ENCODE data around the gene NAGA.
"Not testable (repeated sequence)": the region's sequence is repeated elsewhere in the genome, so short reads cannot be mapped to it uniquely, and the experiment has no call there.

NAGA gene

GRCh38 chr22:42070517-42071422 is at the start of gene NAGA:
Gene NAGA, minus strand, starts transcription at chr22:42070812. Its CDS starts 515 bp downstream, at chr22:42070297.
- peak; percentile 99 for FAIRE-seq
- peak; percentile 97 for DNase-seq (ENCODE audit: insufficient read length, low spot score)

DNA sequence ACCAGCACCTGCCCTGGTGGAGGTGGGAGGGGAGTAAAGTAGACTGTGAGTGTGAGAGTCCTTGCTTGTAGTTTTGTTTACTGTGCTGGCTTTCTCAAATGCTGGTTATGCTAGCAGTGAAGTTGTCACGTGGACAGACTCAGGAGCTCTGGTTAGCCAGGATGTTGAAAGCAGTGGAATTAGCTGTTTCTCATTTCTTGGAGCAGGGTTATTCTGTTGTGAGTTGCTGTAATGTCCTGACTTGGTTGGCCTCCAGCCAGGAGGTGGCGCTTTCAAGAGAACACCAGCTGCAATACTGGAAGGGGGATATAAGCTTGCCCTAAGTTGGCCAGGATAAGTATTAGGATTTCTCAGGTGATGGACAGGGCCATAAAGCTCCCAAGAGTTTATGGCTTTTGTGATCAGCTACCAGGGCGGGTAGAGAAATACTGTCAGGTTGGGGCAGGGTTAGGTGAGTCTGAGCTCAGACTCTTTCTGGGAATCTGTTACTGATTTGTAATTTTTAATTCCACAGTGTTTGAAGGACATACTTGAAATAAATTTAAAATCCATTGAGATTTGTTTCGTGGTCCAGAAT is 46.3 kb upstream of the NAGA start:
- no peak for FAIRE-seq
- no peak for DNase-seq (ENCODE audit: insufficient read length, low spot score)

DNA sequence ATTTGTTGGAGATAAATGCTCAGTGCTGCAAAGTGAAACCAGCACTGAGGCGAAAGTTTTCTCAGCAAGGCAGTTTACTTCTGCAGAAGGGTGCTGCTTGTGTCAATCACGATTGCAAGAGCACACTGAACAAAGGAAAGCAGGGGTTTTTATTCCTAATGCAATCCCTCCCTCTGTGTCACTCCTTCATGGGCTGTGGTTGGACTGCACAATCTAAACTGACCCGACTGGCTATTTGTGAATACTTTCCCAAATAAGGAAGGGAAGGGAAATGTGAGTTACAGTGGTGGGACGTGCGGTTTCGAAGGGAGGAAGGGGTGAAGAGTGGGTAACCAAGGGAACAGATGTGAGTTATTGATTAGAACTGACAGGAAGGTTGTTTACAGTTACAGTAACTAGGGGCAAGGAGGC is 44.8 kb upstream of the NAGA start:
- not testable (repeated sequence) for FAIRE-seq; DNase-seq (ENCODE audit: insufficient read length, low spot score)

DNA sequence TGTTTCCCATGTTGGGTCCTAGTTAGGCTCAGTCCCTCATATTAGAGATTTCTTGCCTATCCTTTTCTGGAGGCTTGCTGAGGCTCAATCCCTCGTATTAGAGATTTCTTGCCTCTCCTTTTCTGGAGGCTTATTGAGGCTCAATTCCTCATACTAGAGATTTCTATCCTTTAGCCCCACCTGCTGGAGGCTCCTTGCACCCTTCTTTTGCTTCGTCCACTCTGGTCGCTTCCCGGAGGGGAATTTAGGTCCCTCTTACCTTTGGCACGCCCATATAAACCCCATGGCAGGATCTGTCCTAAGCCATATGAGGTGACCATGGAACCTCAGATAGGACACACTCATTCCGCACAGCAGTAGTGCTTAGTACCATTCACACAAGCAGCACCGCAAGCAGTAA is 44.1 kb upstream of the NAGA start:
- no peak for DNase-seq (ENCODE audit: insufficient read length, low spot score)
- FAIRE-seq: no peak

DNA sequence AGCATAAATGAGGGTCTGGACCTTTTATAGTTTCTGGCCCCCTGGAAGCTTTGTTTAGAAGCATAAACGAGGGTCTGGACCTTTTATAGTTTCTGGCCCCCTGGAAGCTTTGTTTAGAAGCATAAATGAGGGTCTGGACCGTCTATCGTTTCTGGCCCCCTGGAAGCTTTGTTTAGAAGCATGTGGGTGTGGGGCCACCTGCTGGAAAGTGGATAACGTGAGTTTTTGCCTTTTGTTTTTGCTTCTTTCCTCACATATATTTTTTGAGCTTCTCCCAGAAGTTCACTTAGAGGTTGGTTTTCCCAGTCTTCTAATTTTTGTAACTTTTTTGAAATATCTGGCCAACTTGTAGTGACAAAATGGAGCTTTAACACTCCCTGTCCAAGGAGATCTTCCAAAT is 42.2 kb upstream of the NAGA start:
- FAIRE-seq; DNase-seq (ENCODE audit: insufficient read length, low spot score): not testable (repeated sequence)

DNA sequence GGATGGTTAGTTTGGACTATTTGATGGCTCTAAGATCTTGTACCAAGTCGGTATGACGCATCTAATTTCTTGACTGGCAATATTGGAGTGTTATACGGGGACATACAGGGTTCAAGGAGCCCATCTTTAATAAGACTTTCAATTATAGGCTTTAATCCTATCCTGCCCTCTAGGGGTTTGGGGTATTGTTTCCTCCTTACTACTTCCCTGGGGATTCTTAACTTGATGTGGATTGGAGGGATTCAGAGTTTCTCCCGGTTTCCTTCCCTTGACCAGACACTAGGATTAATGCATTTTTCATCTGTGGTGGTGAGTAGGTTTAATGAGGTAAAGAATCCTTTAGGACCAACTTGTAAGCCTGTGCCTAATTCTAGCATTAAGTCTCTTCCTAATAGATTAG is 41.2 kb upstream of the NAGA start:
- DNase-seq (ENCODE audit: insufficient read length, low spot score) (no peak), FAIRE-seq (no peak)

- DNase-seq (ENCODE audit: insufficient read length, low spot score) (no peak), FAIRE-seq (no peak)
These were observed 38.2 kb upstream of the NAGA start for GRCh38 chr22:42108848-42109247.

DNA sequence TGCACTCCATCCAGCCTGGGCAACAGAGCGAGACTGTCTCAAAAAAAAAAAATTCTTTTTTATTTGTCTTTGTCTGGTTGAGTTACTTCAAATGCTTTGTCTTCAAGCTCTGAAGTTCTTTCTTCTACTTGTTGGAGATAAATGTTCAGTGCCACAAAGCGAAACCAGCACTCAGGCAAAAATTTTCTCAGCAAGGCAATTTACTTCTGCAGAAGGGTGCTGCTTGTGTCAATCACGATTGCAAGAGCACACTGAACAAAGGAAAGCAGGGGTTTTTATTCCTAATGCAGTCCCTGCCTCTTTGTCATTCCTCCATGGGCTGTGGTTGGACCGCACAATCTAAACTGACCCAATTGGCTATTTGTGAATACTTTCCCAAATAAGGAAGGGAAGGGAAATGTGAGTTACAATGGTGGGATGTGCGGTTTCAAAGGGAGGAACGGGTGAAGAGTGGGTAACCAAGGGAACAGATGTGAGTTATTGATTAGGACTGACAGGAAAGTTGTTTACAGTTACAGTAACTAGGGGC is 33.8 kb upstream of the NAGA start:
- DNase-seq (ENCODE audit: insufficient read length, low spot score); FAIRE-seq: not testable (repeated sequence)

DNA sequence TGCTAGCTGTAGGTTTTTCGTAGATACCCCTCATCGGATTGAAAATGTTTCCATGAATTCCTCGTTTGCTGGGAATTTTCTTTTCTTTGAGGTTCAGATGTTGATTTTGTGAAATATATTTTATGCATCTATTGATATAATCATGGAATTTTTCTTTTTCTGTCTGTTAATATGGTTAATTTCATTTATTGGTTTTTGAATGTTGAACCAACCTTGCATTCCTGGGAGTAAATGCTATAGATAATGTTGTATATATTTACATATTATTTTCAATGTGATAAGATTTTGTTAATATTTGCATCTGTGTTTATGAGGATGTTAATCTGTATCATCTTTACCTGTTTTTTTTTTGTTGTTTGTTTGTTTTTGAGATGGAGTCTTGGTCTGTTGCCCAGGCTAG is 30.6 kb upstream of the NAGA start:
- FAIRE-seq (no peak), DNase-seq (ENCODE audit: insufficient read length, low spot score) (no peak)

GRCh38 chr22:42091455-42091782 is 20.8 kb upstream of the NAGA start:
- DNase-seq (ENCODE audit: insufficient read length, low spot score) (no peak), FAIRE-seq (peak; percentile 71)

- peak; percentile 92 for DNase-seq (ENCODE audit: insufficient read length, low spot score)
- peak; percentile 99 for FAIRE-seq
These were observed 20.2 kb upstream of the NAGA start, which contains the start of gene NDUFA6 for GRCh38 chr22:42090596-42091454. Gene NDUFA6, minus strand, starts transcription at chr22:42090772. Its CDS starts 28 bp downstream, at chr22:42090744.

DNA sequence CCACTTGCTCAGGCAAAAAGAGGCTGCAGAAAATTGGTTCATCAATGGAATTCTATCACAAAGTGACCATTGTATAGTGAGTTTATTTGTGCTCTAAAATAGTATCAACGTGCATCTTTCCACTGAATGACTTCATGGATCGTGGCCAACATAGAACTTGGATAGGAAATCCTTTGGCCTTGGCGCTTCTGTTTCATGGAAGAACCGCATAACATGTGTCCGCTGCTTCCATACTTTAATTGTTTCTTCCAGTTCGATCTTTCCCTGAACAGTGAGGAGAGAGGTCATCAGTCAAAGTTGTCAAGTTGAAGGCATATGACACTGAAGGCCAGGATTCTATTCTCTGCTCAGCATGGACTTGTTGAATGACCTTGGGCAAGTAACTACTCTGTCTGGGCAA is 15.4 kb upstream of the NAGA start:
- no peak for FAIRE-seq

GRCh38 chr22:42084874-42085273 is 14.3 kb upstream of the NAGA start:
- DNase-seq (ENCODE audit: insufficient read length, low spot score) (no peak), FAIRE-seq (no peak)

More for the DNA sequence above, 15.4 kb upstream of the NAGA start:
- DNase-seq (ENCODE audit: insufficient read length, low spot score): no peak

DNA sequence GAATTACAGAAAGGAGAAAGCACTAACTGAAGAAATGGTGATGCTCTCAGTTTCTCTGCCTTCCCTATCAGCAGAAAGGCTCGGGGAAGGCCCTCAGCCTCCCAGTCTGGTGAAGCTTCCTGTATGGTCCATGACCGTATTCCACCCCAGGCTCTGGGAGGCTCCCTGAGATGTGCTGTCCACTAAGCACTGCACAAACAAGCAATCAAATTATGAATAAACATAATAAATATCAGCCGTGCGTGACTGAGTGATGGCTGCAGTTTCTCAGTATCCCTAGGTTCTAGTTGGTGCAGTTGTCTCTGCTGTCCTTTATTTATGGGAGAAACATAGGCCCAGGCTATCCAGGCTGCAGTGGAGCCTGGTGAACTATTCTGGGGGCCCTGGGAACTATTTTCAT is 12.5 kb upstream of the NAGA start:
- no peak for FAIRE-seq
- DNase-seq (ENCODE audit: insufficient read length, low spot score): no peak

DNA sequence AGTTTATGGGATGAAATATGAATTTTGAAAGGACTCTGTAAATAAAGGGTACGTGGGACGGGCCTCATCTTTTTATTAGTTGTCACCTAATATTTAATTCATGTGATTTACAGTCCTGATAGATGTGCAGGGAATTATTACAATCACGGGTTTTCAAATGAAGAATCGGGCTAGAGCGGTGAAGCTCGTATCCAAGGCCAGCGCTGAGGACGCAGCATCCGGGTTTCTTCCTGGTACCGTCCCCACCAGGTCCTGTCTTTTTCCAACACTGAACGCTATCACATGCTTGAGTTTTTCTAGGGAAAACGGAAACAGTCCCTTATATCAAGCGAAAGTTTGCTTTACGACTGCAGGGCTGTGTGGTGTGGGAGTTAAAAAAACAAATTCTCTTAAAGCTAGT is 9.7 kb upstream of the NAGA start:
- DNase-seq (ENCODE audit: insufficient read length, low spot score): no peak
- FAIRE-seq: no peak

DNA sequence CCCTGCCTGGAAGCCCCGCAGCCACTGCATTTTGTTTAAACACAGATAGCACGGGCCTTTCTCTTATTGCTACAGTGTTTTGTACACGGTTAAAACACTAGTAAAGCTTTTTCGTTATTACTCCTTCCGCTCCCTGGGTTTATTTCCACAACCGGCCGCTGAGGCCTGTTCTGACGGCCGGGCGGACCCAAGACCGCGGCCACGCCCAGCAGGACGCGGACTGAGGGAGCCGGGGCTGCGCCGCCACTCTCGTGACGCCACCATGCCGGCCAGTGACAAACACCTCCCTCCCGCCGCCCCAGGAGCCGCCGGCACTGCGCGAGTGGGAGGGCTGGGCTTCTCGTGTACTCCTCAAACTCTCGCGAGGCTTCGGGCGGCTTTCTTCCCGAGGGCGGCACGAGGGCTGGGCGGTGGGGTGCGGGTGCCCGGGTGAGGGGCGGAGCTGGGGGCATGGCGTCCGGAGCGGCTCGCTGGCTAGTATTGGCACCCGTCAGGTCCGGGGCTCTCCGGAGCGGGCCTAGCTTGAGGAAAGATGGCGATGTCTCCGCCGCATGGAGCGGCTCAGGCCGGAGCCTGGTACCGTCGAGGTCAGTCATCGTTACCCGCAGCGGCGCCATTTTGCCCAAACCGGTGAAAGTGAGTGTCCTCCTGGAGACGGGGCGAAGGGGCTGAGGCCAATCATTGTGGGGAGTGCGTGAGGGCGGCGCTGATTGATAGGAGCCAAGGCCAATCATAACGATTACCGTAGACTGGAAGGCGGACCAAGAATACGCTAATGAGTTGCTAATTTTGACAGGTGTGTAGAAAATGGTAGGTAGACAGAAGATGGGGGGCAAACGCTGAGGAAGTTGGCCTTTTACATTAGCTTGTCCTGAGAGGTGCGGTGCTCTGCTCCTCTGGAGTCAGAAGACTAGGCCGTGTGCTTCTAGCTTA is 9.0 kb upstream of the NAGA start, which contains the start of gene SMDT1:
SMDT1 (plus strand) TSS at position 382 of the 933 bp plus-strand sequence; CDS start at position 451, 69 bp downstream.
- FAIRE-seq: peak; percentile 100

DNA sequence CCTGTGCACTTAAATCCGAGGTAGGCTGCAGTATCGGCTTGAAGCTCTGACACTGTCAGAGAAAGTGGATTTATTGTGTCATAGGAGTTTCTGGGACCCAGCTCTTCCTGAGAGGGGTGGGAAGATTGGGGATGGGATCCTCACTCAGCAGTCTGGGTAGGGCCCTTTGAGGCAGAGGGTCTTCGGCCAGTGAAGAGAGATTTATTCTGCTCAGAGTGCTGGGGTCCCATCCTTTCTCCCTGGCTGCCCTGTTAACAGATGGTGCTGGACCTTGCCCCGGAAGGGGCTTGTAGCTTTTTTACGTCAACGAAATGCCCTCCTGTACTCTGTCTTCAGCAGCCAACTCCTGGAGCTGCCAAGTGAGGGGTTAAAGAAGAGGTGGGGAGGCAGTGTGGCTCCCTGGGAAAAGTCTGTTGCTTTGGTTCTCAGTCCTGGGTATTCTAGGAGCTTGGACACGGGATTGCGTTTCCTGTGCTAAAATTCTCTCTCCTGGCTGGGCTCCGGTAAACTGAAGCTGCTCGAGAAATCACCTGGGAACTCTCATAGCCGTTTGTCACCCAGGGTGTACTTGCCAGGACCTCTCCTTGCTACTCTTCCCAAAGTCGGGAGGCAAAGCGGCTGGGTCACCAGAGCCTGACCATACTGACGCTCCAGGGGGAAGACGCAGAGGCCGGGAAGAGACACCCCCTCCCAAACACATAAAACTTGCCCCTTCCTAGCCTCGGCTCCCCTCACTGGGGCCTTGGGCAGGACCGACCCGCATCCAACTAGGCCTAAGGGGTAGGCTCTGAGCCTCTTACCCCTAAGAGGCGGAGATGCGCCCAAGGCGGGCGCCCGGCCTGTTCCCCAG is 8.1 kb upstream of the NAGA start:
- no peak for DNase-seq (ENCODE audit: insufficient read length, low spot score)
- peak; percentile 64 for FAIRE-seq

More for the DNA sequence above, 9.0 kb upstream of the NAGA start, which contains the start of gene SMDT1:
- peak; percentile 94 for DNase-seq (ENCODE audit: insufficient read length, low spot score)

DNA sequence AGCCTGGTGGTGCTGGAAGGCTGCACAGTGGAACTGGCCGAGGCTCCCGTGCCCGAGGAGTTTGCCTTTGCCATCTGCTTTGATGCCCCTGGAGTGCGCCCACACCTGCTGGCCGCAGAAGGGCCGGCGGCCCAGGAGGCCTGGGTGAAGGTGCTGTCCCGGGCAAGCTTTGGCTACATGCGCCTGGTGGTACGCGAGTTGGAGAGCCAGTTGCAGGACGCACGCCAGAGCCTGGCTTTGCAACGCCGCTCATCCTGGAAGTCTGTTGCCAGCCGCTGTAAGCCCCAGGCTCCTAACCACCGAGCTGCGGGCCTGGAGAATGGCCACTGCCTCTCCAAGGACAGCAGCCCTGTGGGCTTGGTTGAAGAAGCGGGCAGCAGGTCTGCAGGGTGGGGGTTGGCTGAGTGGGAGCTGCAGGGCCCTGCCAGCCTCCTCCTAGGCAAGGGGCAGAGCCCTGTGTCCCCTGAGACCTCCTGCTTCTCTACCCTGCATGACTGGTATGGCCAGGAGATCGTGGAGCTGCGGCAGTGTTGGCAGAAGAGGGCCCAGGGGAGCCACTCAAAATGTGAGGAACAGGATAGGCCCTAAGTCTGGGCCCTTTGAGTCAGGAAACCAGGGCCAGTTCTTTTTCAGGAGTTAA is 7.0 kb upstream of the NAGA start:
- DNase-seq (ENCODE audit: insufficient read length, low spot score) (no peak), FAIRE-seq (no peak)

Data from GM19239 (cell line).